ENCODE results near the gene EIF2B2. TPM values are rescaled to one million over a fixed set of nuclear protein-coding genes. Genes with fewer than 3 reads are reported as not detected.

EIF2B2 gene
- polyA plus RNA-seq, 1 donor = 56.4 TPM

- DNase-seq = no peak
Measured at GRCh38 chr14:75046275-75046674, 43.6 kb downstream of the EIF2B2 start.

GRCh38 chr14:75046899-75047298 lies 44.2 kb downstream of the EIF2B2 start:
- DNase-seq = no peak

GRCh38 chr14:75047506-75047905 lies 44.8 kb downstream of the EIF2B2 start:
- DNase-seq = no peak

- DNase-seq = no peak
Measured at GRCh38 chr14:75048101-75048500, 45.4 kb downstream of the EIF2B2 start.

GRCh38 chr14:75049136-75049535 lies 46.4 kb downstream of the EIF2B2 start:
- DNase-seq = no peak

- DNase-seq = no peak
Measured at GRCh38 chr14:75049731-75050201, 47.0 kb downstream of the EIF2B2 start.

- peak; percentile 88 for DNase-seq
Measured at GRCh38 chr14:75050852-75051555, 48.3 kb downstream of the EIF2B2 start, which contains the start of gene MLH3. Gene MLH3 (minus strand): TSS chr14:75051467. CDS start chr14:75049655, 1,812 bp downstream.

GRCh38 chr14:75051556-75051899 lies 48.8 kb downstream of the EIF2B2 start:
- DNase-seq = no peak

GRCh38 chr14:75053396-75054291 lies 50.9 kb downstream of the EIF2B2 start:
- no peak for DNase-seq

- DNase-seq = no peak
Measured at GRCh38 chr14:75054421-75054820, 51.7 kb downstream of the EIF2B2 start.

- no peak for DNase-seq
Measured at GRCh38 chr14:75059642-75060041, 56.9 kb downstream of the EIF2B2 start.

- DNase-seq = no peak
Measured at GRCh38 chr14:75060420-75060819, 57.7 kb downstream of the EIF2B2 start.

Other genes starting within 250 kb of the EIF2B2 start
- 51.9 TPM for gene YLPM1, start 239.6 kb upstream of the EIF2B2 start, polyA plus RNA-seq (ENCODE audit: insufficient read length)
- gene PROX2, start 126.8 kb upstream of the EIF2B2 start, polyA plus RNA-seq (ENCODE audit: insufficient read length) = 0.71 TPM
- 75.8 TPM for gene DLST, start 121.0 kb upstream of the EIF2B2 start, polyA plus RNA-seq (ENCODE audit: insufficient read length)
- gene RPS6KL1, start 79.7 kb upstream of the EIF2B2 start, polyA plus RNA-seq (ENCODE audit: insufficient read length) = 14.3 TPM
- gene PGF, start 47.3 kb upstream of the EIF2B2 start, polyA plus RNA-seq (ENCODE audit: insufficient read length) = 51.0 TPM
- gene MLH3, start 48.5 kb downstream of the EIF2B2 start, polyA plus RNA-seq (ENCODE audit: insufficient read length) = 21.3 TPM
- 16.4 TPM for gene ACYP1, start 61.1 kb downstream of the EIF2B2 start, polyA plus RNA-seq (ENCODE audit: insufficient read length)
- gene ZC2HC1C, start 66.7 kb downstream of the EIF2B2 start, polyA plus RNA-seq (ENCODE audit: insufficient read length) = 2.0 TPM
- 90.4 TPM for gene NEK9, start 124.1 kb downstream of the EIF2B2 start, polyA plus RNA-seq (ENCODE audit: insufficient read length)
- 117 TPM for gene TMED10, start 173.7 kb downstream of the EIF2B2 start, polyA plus RNA-seq (ENCODE audit: insufficient read length)

Measured in hindlimb muscle (tissue), 1 donor.